Vagina (tissue), 2 donors: ENCODE measurements around the gene TMEM108. TPM values are rescaled to one million over a fixed set of nuclear protein-coding genes. Genes with fewer than 3 reads are reported as not detected.

ENCODE experiments used
- DNase-seq, 2 donors: peaks; one replicate each; pipeline ENCODE4 v3.0.0-alpha.2; 2017; ENCODE audit errors: extremely low spot score in 2 of 2
- H3K27ac ChIP-seq: fragments of 200-600 bp; sonication (generic); one replicate; pipeline ENCODE4 v1.5.1; 2019
- H3K27me3 ChIP-seq: fragments of 200-600 bp; sonication (generic); one replicate; pipeline ENCODE4 v1.5.1; 2019
- H3K36me3 ChIP-seq, 2 donors: fragments of 200-600 bp; sonication (generic); one replicate each; pipeline ENCODE4 v1.5.1; 2017 to 2019
- H3K4me1 ChIP-seq: fragments of 200-600 bp; sonication (generic); one replicate; pipeline ENCODE4 v1.5.1; 2019
- H3K4me3 ChIP-seq, 2 donors: fragments of 200-600 bp; sonication (generic); 1 replicate in 1 of 2; 2 replicates in 1 of 2; pipeline ENCODE4 v1.5.1; 2016 to 2019
- H3K9me3 ChIP-seq: fragments of 200-600 bp; sonication (generic); one replicate; pipeline ENCODE4 v1.5.1; 2019
- CTCF ChIP-seq, 3 experiments: fragments of 450-650 bp in 2 of 3; fragments of 200-600 bp in 1 of 3; sonication (generic) in 1 of 3; IDR thresholded peaks; one replicate each; pipeline ENCODE4 v1.5.1; 2017 to 2019; ENCODE audit warnings: antibody characterized with exemption in 3 of 3, mild to moderate bottlenecking in 2 of 3, moderate library complexity in 2 of 3
- POLR2A ChIP-seq, 2 donors: fragments of 450-650 bp; IDR thresholded peaks; one replicate each; pipeline ENCODE4 v1.6.1; 2017; ENCODE audit warnings: antibody characterized with exemption in 2 of 2, mild to moderate bottlenecking in 2 of 2, moderate library complexity in 2 of 2
- POLR2AphosphoS5 ChIP-seq, 2 donors: sonication (generic); formaldehyde crosslinking; IDR thresholded peaks; one replicate each; pipeline ENCODE4 v1.9.0; 2017; ENCODE audit warnings: antibody characterized with exemption in 2 of 2, mild to moderate bottlenecking in 2 of 2, low read depth in 1 of 2; ENCODE audit not compliant: insufficient read depth in 1 of 2
- intact Hi-C: fragments of 100-400 bp; cut with DNase I; formaldehyde crosslinking; loops from one replicate; pipeline ENCODE4 v1.15.1; 2023
- total RNA-seq: library from RNA; depleted of rRNA; stranded (reverse); fragments of >200 nt; gene quantifications from one replicate; pipeline ENCODE4 v1.2.3, GENCODE V29; 2016

TMEM108 gene
- total RNA-seq, 1 donor from 2014 or later = 3.2 TPM

- Histone ChIP-seq H3K27me3 (no peaks in the 10 kb centered on the region), H3K4me1 (no peaks in the 10 kb centered on the region), H3K4me3 (no peak overlapping the region), H3K36me3 (no peaks in the 10 kb centered on the region), H3K27ac (no peak overlapping the region), H3K9me3 (no peaks in the 10 kb centered on the region)
- DNase-seq = no peak
- intact Hi-C loops = no loop called here
- TF ChIP-seq CTCF (IDR thresholded peaks at IDR 0.05) (no peak), POLR2AphosphoS5 (IDR thresholded peaks at IDR 0.05; ENCODE audit: insufficient read depth in 1 of 2, low read depth in 1 of 2) (no peak), POLR2A (IDR thresholded peaks at IDR 0.05) (no peak)
Observed at GRCh38 chr3:133380481-133381225, 342.5 kb downstream of the TMEM108 start.

- Histone ChIP-seq H3K27me3 (no peaks in the 10 kb centered on the region), H3K27ac (no peak overlapping the region), H3K36me3 (no peaks in the 10 kb centered on the region), H3K4me3 (no peak overlapping the region), H3K4me1 (no peaks in the 10 kb centered on the region), H3K9me3 (no peaks in the 10 kb centered on the region)
- no peak for DNase-seq
- intact Hi-C loops = no loop called here
- no peak for TF ChIP-seq POLR2A (IDR thresholded peaks at IDR 0.05)
- TF ChIP-seq CTCF (IDR thresholded peaks at IDR 0.05) = no peak
- TF ChIP-seq POLR2AphosphoS5 (IDR thresholded peaks at IDR 0.05; ENCODE audit: insufficient read depth in 1 of 2, low read depth in 1 of 2) = no peak
Observed at GRCh38 chr3:133381346-133382109, 343.3 kb downstream of the TMEM108 start.

GRCh38 chr3:133383175-133383574, 345.0 kb downstream of the TMEM108 start:
- no peaks in the 10 kb centered on the region for H3K4me1 ChIP-seq
- H3K4me3 ChIP-seq = no peak overlapping the region
- H3K27me3 ChIP-seq = no peaks in the 10 kb centered on the region
- TF ChIP-seq CTCF (IDR thresholded peaks at IDR 0.05) (no peak), POLR2A (IDR thresholded peaks at IDR 0.05) (no peak), POLR2AphosphoS5 (IDR thresholded peaks at IDR 0.05; ENCODE audit: insufficient read depth in 1 of 2, low read depth in 1 of 2) (no peak)
- no peaks in the 10 kb centered on the region for H3K9me3 ChIP-seq
- intact Hi-C loops = no loop called here
- no peak overlapping the region for H3K27ac ChIP-seq
- no peaks in the 10 kb centered on the region for H3K36me3 ChIP-seq
- DNase-seq = no peak

- Histone ChIP-seq H3K9me3 (no peaks in the 10 kb centered on the region), H3K27me3 (no peaks in the 10 kb centered on the region), H3K27ac (no peak overlapping the region), H3K4me3 (no peak overlapping the region), H3K4me1 (no peaks in the 10 kb centered on the region), H3K36me3 (no peaks in the 10 kb centered on the region)
- TF ChIP-seq CTCF (IDR thresholded peaks at IDR 0.05) (no peak), POLR2AphosphoS5 (IDR thresholded peaks at IDR 0.05; ENCODE audit: insufficient read depth in 1 of 2, low read depth in 1 of 2) (no peak), POLR2A (IDR thresholded peaks at IDR 0.05) (no peak)
- intact Hi-C loops = no loop called here
- DNase-seq = no peak
Observed at GRCh38 chr3:133383741-133384140, 345.6 kb downstream of the TMEM108 start.
